ENCODE measurements around the gene NUFIP1. TPM values are rescaled to one million over a fixed set of nuclear protein-coding genes. Genes with fewer than 3 reads are reported as not detected.

Gene NUFIP1
- total RNA-seq, 1 experiment from 2014 or later, result 12.2 TPM

GRCh38 chr13:44919104-44919804 is 70.0 kb downstream of the NUFIP1 start:
- H3K27me3 ChIP-seq (ENCODE audit: insufficient read depth, low read length), result no peaks in the 10 kb centered on the region
- DNase-seq (ENCODE audit: low read depth, low spot score) (no peak), ATAC-seq (no peak)
- no peaks in the 10 kb centered on the region for H3K36me3 ChIP-seq (ENCODE audit: control insufficient read depth in 1 of 2, insufficient read depth in 2 of 2, low read length in 2 of 2)
- H3K4me3 ChIP-seq (replicated peaks in 1 of 2; ENCODE audit: low read depth in 1 of 2, low read length in 2 of 2), result peak overlapping the region in 1 of 2 experiments; percentile 46; a peak in 1 of 4 replicates
- H2AFZ ChIP-seq (ENCODE audit: low read depth, low read length, poor library complexity, severe bottlenecking), result peak overlapping the region; percentile 58
- H3K9me3 ChIP-seq (ENCODE audit: control insufficient read depth in 1 of 2, insufficient read depth in 1 of 2, low read depth in 1 of 2, low read length in 2 of 2), result no peaks in the 10 kb centered on the region
- TF ChIP-seq REST (IDR thresholded peaks at IDR 0.05; ENCODE audit: low read depth) (no peak), FOSL1 (IDR thresholded peaks at IDR 0.05; ENCODE audit: low read depth) (no peak), SRF (IDR thresholded peaks at IDR 0.05; ENCODE audit: low read depth) (no peak), ELF1 (IDR thresholded peaks at IDR 0.05; ENCODE audit: borderline replicate concordance, low read depth) (no peak), ZBTB33 (IDR thresholded peaks at IDR 0.05; ENCODE audit: extremely low read depth, insufficient replicate concordance, low read length) (no peak), TCF7L2 (IDR thresholded peaks at IDR 0.05; ENCODE audit: borderline replicate concordance, extremely low read depth, insufficient read depth, insufficient read length) (no peak), EGR1 (IDR thresholded peaks at IDR 0.05; ENCODE audit: low read depth) (no peak), CTCF (IDR thresholded peaks at IDR 0.05 in 2 of 3, conservative IDR thresholded peaks at IDR 0.05 in 1 of 3; ENCODE audit: borderline replicate concordance in 1 of 3, insufficient read depth in 1 of 3, low read depth in 2 of 3, low read length in 2 of 3) (no peak), RAD21 (IDR thresholded peaks at IDR 0.05; ENCODE audit: low read depth) (no peak), ATF3 (IDR thresholded peaks at IDR 0.05) (no peak), EZH2 (IDR thresholded peaks at IDR 0.05) (no peak), POLR2AphosphoS5 (IDR thresholded peaks at IDR 0.05; ENCODE audit: low read depth, low read length) (no peak), CBX3 (IDR thresholded peaks at IDR 0.05; ENCODE audit: low read depth) (no peak), YY1 (IDR thresholded peaks at IDR 0.05; ENCODE audit: extremely low read depth, insufficient replicate concordance, low read depth, low read length) (no peak), EZH2phosphoT487 (IDR thresholded peaks at IDR 0.05; ENCODE audit: borderline replicate concordance) (no peak), SIN3A (IDR thresholded peaks at IDR 0.05; ENCODE audit: low read depth) (no peak), SP1 (IDR thresholded peaks at IDR 0.05; ENCODE audit: low read depth) (no peak)
- ChIA-PET POLR2A (interaction anchor here (0.6 to 1.5 kb wide), 3 partner anchors 8 to 328 kb away, joined by 3 to 6 read pairs (median 3); no protein-coding TSS in a partner anchor), RAD21 (ENCODE audit: low non-redundant PET in 1 of 2, low total read pairs in 2 of 2, uncharacterized antibody in 2 of 2, unreplicated experiment in 2 of 2) (no interaction called here), CTCF (interaction anchor here (1.0 to 1.6 kb wide), 3 partner anchors 54 to 436 kb away, joined by 3 read pairs; no protein-coding TSS in a partner anchor)
- H3K9ac ChIP-seq (ENCODE audit: low read length), result no peak overlapping the region
- peak overlapping the region; percentile 83 for H3K4me2 ChIP-seq (ENCODE audit: low read length)
- no peaks in the 10 kb centered on the region for H4K20me1 ChIP-seq (ENCODE audit: insufficient read depth)
- H3K27ac ChIP-seq (ENCODE audit: low read depth, low read length), result peak overlapping the region; percentile 84
- intact Hi-C loops (cut with micrococcal nuclease), result loop anchor here (5.0 kb wide), 1 partner anchor 437 kb away; no protein-coding TSS in a partner anchor
- no peaks in the 10 kb centered on the region for H3K9me2 ChIP-seq (ENCODE audit: insufficient read depth)
- BruUV-seq (replicated peaks), result no TSS peak
- peaks cover 19 to 41% of the 10 kb centered on the region in 2 experiments for H3K4me1 ChIP-seq (ENCODE audit: control insufficient read depth in 1 of 2, insufficient read depth in 2 of 2, low read length in 2 of 2)
- no peaks in the 10 kb centered on the region for H3K79me2 ChIP-seq (ENCODE audit: insufficient read depth, low read length)

All from HCT116 (cell line).